Neural cell (in vitro differentiated cells): Measurements from ENCODE around the gene ZNF568. TPM values are rescaled to one million over a fixed set of nuclear protein-coding genes. Genes with fewer than 3 reads are reported as not detected.

Source experiments
- H2AFZ ChIP-seq: fragments of 200-600, 300-800 bp; sonication (generic), shearing (Covaris generic); 2 replicates; pipeline ENCODE4 v1.6.0; 2014; ENCODE audit warnings: low read depth, mild to moderate bottlenecking, antibody characterized with exemption, low read length, moderate library complexity
- H3F3A ChIP-seq: fragments of 200-600 bp; shearing (Covaris generic); 2 replicates; pipeline ENCODE4 v1.6.1; 2016; ENCODE audit warnings: mild to moderate bottlenecking, moderate library complexity, mixed read lengths, antibody characterized with exemption, low read length; ENCODE audit not compliant: insufficient read depth, poor library complexity, severe bottlenecking
- H3K27ac ChIP-seq: fragments of 200-600, 300-800 bp; sonication (generic), shearing (Covaris generic); 2 replicates; pipeline ENCODE4 v1.5.1; 2014; ENCODE audit warnings: mild to moderate bottlenecking, low read length, moderate library complexity
- H3K27me3 ChIP-seq: fragments of 300-800, 200-600 bp; sonication (generic), shearing (Covaris generic); 2 replicates; pipeline ENCODE4 v1.6.0; 2014; ENCODE audit warnings: mild to moderate bottlenecking, low read depth, low read length, moderate library complexity; ENCODE audit not compliant: insufficient read depth
- H3K36me3 ChIP-seq: fragments of 300-800, 200-600 bp; sonication (generic), shearing (Covaris generic); 2 replicates; pipeline ENCODE4 v1.5.1; 2014; ENCODE audit warnings: mild to moderate bottlenecking, antibody characterized with exemption, low read length, moderate library complexity; ENCODE audit not compliant: insufficient read depth
- H3K4me2 ChIP-seq: fragments of 300-800, 200-600 bp; sonication (generic), shearing (Covaris generic); 2 replicates; pipeline ENCODE4 v1.6.0; 2014; ENCODE audit warnings: mild to moderate bottlenecking, low read length
- H3K4me3 ChIP-seq: fragments of 300-800, 200-600 bp; sonication (generic), shearing (Covaris generic); 2 replicates; pipeline ENCODE4 v1.5.1; 2014; ENCODE audit warnings: mild to moderate bottlenecking, low read length, moderate library complexity
- H3K79me2 ChIP-seq: fragments of 200-600 bp; shearing (Covaris generic); replicated peaks from 2 replicates; pipeline ENCODE4 v1.6.0; 2014; ENCODE audit warnings: mild to moderate bottlenecking, low read length, moderate library complexity; ENCODE audit not compliant: insufficient read depth
- H3K9ac ChIP-seq: fragments of 300-800, 200-600 bp; sonication (generic), shearing (Covaris generic); 2 replicates; pipeline ENCODE4 v1.6.1; 2016; ENCODE audit warnings: mild to moderate bottlenecking, low read length, mixed read lengths
- H3K9me2 ChIP-seq: fragments of 200-600 bp; shearing (Covaris generic); 2 replicates; pipeline ENCODE4 v1.6.1; 2016; ENCODE audit warnings: mild to moderate bottlenecking, low read length, mixed read lengths; ENCODE audit not compliant: insufficient read depth
- H3K9me3 ChIP-seq: fragments of 200-600, 300-800 bp; sonication (generic), shearing (Covaris generic); 2 replicates; pipeline ENCODE4 v1.6.1; 2016; ENCODE audit warnings: mild to moderate bottlenecking, mixed run types, low read length, moderate library complexity, mixed read lengths
- H4K20me1 ChIP-seq: fragments of 200-600 bp; shearing (Covaris generic); 2 replicates; pipeline ENCODE4 v1.6.1; 2016; ENCODE audit warnings: mild to moderate bottlenecking, mixed run types; ENCODE audit not compliant: insufficient read depth
- EP300 ChIP-seq: fragments of 450-650 bp; conservative IDR thresholded peaks from 2 replicates; pipeline ENCODE4 v1.6.1; 2014; ENCODE audit warnings: antibody characterized with exemption, mild to moderate bottlenecking, moderate library complexity; ENCODE audit not compliant: poor library complexity, severe bottlenecking
- EZH2 ChIP-seq: fragments of 200-600, 300-800 bp; shearing (Covaris generic), sonication (generic); IDR thresholded peaks from 2 replicates; pipeline ENCODE4 v1.6.1; 2014; ENCODE audit warnings: antibody characterized with exemption, low read length, borderline replicate concordance, mild to moderate bottlenecking; ENCODE audit not compliant: insufficient read depth, poor library complexity, severe bottlenecking
- MXI1 ChIP-seq: fragments of 450-650 bp; conservative IDR thresholded peaks from 2 replicates; pipeline ENCODE4 v1.6.1; 2014; ENCODE audit warnings: antibody characterized with exemption, mild to moderate bottlenecking; ENCODE audit not compliant: poor library complexity, severe bottlenecking
- POLR2AphosphoS5 ChIP-seq: IDR thresholded peaks from 2 replicates; pipeline ENCODE4 v1.6.1; 2012
- RAD21 ChIP-seq: fragments of 450-650 bp; conservative IDR thresholded peaks from 2 replicates; pipeline ENCODE4 v1.6.1; 2014; ENCODE audit warnings: antibody characterized with exemption, mild to moderate bottlenecking, moderate library complexity
- REST ChIP-seq: IDR thresholded peaks from 2 replicates; pipeline ENCODE4 v1.6.1; 2012; ENCODE audit warnings: borderline replicate concordance
- SMC3 ChIP-seq: fragments of 450-650 bp; conservative IDR thresholded peaks from 2 replicates; pipeline ENCODE4 v1.6.1; 2014; ENCODE audit warnings: antibody characterized with exemption, mild to moderate bottlenecking, moderate library complexity; ENCODE audit not compliant: poor library complexity
- TAF1 ChIP-seq: IDR thresholded peaks from 2 replicates; pipeline ENCODE4 v1.6.1; 2012; ENCODE audit warnings: low read depth
- polyA plus RNA-seq: library from polyadenylated mRNA; depleted of rRNA; stranded (reverse); fragments of >200 nt; gene quantifications from 2 replicates; pipeline ENCODE4 v1.2.3, GENCODE V29; 2014
- TF ChIP-seq, protein P1 (sequence below): fragments of 450-650 bp; IDR thresholded peaks from 2 replicates; pipeline ENCODE4 v1.5.1; 2014; ENCODE audit warnings: antibody characterized with exemption, mild to moderate bottlenecking, moderate library complexity; ENCODE audit not compliant: poor library complexity, severe bottlenecking

The ZNF568 gene
- polyA plus RNA-seq, 1 donor from 2014 or later, result 19.2 TPM

DNA sequence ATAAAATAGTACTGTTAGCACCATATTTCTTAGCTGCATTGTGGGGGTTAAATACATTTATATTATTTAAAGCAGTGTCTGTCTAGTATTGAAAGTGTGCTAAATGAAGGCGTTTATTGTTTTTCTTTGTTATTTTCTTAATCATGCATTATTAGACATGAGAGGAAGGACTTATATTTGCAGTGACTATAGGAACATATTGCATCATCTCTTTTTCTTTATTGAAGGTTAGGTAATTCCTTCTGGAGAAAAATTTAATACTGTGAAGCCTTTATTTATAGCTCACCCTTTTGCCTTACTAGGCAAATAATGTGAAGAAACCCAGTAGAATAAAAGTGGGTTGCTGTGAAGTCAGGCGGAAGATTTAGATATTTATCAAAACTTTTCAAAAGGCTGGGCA, 83.2 kb downstream of the ZNF568 start:
- no peak overlapping the region for H3K4me2 ChIP-seq
- TF ChIP-seq RAD21, result no peak
- TF ChIP-seq EP300, result no peak
- TF ChIP-seq, protein P1, sequence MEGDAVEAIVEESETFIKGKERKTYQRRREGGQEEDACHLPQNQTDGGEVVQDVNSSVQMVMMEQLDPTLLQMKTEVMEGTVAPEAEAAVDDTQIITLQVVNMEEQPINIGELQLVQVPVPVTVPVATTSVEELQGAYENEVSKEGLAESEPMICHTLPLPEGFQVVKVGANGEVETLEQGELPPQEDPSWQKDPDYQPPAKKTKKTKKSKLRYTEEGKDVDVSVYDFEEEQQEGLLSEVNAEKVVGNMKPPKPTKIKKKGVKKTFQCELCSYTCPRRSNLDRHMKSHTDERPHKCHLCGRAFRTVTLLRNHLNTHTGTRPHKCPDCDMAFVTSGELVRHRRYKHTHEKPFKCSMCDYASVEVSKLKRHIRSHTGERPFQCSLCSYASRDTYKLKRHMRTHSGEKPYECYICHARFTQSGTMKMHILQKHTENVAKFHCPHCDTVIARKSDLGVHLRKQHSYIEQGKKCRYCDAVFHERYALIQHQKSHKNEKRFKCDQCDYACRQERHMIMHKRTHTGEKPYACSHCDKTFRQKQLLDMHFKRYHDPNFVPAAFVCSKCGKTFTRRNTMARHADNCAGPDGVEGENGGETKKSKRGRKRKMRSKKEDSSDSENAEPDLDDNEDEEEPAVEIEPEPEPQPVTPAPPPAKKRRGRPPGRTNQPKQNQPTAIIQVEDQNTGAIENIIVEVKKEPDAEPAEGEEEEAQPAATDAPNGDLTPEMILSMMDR, result no peak
- no peak for TF ChIP-seq EZH2
- no peak for TF ChIP-seq REST
- TF ChIP-seq POLR2AphosphoS5, result no peak
- no peak for TF ChIP-seq TAF1
- H3F3A ChIP-seq, result no peaks in the 10 kb centered on the region
- no peaks in the 10 kb centered on the region for H3K79me2 ChIP-seq
- no peaks in the 10 kb centered on the region for H3K9me2 ChIP-seq
- H3K36me3 ChIP-seq, result no peaks in the 10 kb centered on the region
- no peaks in the 10 kb centered on the region for H3K27me3 ChIP-seq
- no peak overlapping the region for H3K27ac ChIP-seq
- no peak overlapping the region for H3K4me3 ChIP-seq
- H3K9me3 ChIP-seq, result peaks cover 3% of the 10 kb centered on the region
- H2AFZ ChIP-seq, result no peak overlapping the region
- H3K9ac ChIP-seq, result no peak overlapping the region
- H4K20me1 ChIP-seq, result no peaks in the 10 kb centered on the region

GRCh38 chr19:37007587-37008220, 91.6 kb downstream of the ZNF568 start:
- H3K9ac ChIP-seq, result no peak overlapping the region
- H2AFZ ChIP-seq, result no peak overlapping the region
- no peak overlapping the region for H3K4me3 ChIP-seq
- no peaks in the 10 kb centered on the region for H3K36me3 ChIP-seq
- H3K79me2 ChIP-seq, result no peaks in the 10 kb centered on the region
- H3F3A ChIP-seq, result no peaks in the 10 kb centered on the region
- no peaks in the 10 kb centered on the region for H3K9me2 ChIP-seq
- H3K27ac ChIP-seq, result no peak overlapping the region
- H4K20me1 ChIP-seq, result no peaks in the 10 kb centered on the region
- peaks cover 3% of the 10 kb centered on the region for H3K9me3 ChIP-seq
- no peak overlapping the region for H3K4me2 ChIP-seq
- H3K27me3 ChIP-seq, result no peaks in the 10 kb centered on the region
- no peak for TF ChIP-seq TAF1
- TF ChIP-seq SMC3, result no peak
- TF ChIP-seq MXI1, result no peak
- TF ChIP-seq EP300, result no peak
- TF ChIP-seq, protein P1, result no peak
- no peak for TF ChIP-seq POLR2AphosphoS5
- no peak for TF ChIP-seq RAD21
- no peak for TF ChIP-seq REST
